GF-D8 (cell line): Measurements from ENCODE around the gene SPEM3.
A peak's percentile ranks its signal among the peaks of the same experiment; 100 is the strongest.

Source experiments
- DNase-seq: peaks from one replicate; lab custom pipeline; 2025; lab: John Stamatoyannopoulos, UW

The SPEM3 gene

DNA sequence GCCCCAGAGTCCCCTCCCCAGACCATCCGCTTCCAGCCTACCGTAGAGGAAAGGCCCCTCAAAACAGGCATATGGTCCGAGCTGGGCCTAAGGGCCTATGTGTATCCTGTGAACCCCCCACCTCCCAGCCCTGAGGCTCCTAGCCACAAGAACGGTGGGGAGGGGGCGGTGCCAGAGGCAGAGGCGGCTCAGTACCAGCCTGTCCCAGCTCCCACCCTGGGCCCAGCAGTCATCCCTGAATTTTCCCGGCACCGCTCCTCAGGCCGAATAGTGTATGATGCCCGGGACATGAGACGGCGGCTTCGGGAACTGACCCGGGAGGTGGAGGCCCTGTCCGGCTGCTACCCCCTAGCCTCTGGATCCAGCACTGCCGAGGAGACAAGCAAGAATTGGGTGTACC lies 7.5 kb upstream of the SPEM3 start:
- DNase-seq = no peak

DNA sequence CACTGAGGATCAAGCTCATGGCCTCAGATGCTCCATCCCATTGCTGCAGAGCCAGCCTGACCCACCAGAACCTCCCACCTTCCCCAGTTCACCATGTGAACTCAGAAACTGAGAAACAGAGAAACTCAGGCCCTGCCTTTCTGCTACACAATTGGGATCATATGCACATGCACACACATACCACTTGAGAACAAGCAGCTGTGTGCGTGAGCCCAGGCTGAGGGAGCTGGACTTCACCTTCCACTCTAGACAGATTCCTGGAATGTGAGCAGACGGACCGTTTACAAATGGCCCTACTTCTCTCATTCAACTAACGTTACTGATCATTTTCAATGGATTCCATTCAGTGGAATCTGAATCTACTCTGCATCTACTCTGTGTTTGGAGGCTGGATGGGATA lies 5.0 kb upstream of the SPEM3 start:
- no peak for DNase-seq

DNA sequence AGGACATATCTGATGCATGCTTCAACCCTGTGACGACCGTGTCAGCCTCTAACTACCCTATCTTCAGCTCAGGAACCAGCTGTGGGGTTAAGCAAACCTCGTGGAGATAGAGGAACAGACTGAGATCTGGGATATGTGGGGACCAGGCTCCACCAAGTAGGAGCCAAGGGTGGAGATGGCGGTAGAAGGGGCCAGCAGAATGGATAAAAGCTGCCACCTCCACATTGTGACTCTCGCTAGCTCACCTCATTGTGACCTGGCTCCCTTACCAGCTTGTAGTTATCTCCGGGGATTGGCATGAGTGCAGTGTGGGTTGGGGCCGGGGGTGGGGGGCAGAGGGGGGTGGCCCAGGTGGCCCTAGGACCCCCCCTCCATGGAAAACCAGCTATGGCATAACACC lies 3.3 kb upstream of the SPEM3 start, which contains the start of gene SPEM2:
SPEM2 (plus strand) TSS at position 301 of the 400 bp plus-strand sequence; CDS start at position 374, 73 bp downstream.
- DNase-seq = no peak

DNA sequence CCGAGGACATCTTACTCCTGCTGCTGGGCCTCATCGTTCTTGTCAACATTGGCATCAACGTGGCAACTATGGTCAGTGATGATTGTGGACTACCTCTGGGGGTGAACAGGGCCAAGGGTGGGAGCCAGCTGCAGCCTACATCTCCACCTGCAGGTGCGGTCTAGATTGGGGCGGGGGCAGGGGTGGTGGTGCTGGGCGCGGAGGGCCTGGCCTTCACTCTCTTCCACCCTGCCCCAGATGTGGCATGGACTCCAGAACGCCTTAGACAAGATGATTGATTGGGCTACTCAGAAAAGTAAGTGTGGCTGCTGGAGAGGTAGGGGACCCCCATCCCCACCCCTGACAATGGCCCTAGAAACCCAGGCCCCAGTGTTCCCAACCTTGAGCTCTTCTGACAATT lies 2.9 kb upstream of the SPEM3 start:
- no peak for DNase-seq

DNA sequence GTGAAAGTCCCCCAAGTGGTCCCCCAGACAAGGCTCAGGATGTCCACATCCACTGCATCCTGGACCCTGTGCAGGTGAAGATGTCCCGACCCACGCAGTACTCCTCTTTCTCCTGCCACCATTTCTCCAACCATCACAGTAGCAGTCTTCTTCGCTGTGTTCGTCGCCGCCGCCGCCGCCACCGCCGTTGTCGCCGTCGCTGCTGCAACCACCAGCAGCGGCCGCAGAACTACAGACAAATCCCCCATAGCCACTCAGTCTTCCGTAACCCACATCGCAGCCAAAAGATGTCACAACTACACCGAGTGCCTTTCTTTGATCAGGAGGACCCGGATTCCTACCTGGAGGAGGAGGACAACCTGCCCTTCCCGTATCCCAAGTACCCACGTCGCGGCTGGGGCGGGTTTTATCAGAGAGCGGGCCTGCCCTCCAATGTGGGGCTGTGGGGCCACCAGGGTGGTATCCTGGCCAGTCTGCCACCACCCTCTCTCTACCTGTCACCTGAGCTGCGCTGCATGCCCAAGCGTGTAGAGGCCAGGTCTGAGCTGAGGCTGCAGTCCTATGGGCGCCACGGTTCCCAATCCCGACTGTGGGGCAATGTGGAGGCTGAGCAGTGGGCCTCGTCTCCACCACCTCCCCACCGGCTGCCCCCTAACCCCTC lies 2.3 kb upstream of the SPEM3 start:
- no peak for DNase-seq

DNA sequence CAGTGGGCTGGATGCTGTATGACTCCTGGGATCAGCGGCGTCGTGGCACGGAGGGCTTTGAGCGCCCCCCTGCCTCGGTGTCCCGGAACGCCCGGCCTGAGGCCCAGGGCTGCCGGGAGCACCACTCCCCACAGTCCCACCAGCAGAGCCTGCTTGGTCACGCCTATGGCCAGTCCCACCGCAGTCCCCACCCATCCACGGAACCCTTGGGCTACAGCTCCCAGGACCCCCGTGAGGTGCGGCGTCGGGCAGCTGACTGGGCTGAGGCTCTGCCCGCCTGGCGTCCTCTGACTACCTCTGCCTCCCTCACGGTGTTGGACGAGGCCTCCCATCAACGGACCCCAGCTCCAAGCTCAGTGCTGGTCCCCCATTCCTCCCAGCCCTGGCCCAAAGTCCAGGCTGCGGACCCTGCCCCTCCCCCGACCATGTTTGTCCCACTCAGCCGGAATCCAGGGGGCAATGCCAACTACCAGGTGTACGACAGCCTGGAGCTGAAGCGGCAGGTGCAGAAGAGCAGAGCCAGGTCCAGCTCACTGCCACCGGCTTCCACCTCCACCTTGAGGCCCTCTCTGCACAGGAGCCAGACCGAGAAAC lies 1.7 kb upstream of the SPEM3 start:
- no peak for DNase-seq

DNA sequence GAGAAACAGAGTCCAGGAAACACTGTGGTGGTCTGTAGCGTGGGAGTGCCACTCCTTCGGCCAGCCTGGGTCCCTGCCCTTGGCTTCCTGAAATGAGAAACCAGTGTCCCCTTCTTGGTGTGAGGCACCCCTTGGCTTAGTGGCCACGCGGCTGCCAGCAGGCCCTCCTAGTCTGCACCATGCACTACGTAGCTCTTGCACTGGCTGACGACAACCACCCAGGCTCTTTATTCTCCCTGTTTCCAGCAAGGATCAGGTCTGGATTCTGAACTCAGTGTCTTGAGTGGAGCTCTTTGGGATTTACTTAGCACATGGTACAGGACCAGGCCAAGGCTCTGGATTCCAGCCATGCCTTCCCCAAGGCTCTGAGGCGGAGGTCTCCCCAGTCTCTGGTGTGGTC lies 1.1 kb upstream of the SPEM3 start:
- DNase-seq = no peak

DNA sequence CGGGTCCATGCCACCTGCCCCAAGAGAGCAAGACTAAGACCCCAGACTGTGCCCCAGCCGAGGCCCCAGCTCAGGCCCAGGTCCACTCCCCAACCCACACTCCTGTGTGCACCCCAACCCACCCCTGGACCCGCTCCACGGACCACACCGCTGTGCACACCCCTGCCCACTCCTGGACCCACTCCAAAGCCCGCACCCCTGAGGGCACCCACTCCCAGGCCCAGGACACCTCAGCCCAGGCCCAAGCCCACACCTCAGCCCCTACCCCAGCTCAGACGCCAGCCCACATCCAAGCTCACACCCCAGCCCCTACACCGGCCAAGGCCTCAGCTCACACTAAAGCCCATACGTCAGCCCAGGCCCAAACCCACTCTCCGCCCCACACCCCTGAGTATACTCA lies 1.1 kb downstream of the SPEM3 start:
- no peak for DNase-seq

DNA sequence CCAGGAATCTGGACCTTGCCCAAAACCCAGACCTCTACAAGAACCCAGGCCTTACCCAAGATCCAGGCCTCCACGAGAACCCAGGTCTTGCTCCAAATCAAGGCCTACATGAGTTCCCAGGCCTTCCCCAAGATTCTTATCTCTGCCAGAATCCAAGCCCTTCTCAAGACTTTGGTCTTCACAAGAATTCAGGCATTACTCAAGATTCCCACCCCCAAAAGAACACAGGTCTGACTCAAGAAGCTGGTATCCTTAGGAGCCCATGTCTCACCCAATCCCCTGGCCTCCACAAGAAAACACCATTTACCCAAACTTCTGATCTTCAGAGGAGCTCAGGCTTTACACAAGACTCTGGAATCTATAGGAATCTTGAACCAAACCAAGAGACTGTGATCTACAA lies 2.6 kb downstream of the SPEM3 start:
- DNase-seq = no peak

DNA sequence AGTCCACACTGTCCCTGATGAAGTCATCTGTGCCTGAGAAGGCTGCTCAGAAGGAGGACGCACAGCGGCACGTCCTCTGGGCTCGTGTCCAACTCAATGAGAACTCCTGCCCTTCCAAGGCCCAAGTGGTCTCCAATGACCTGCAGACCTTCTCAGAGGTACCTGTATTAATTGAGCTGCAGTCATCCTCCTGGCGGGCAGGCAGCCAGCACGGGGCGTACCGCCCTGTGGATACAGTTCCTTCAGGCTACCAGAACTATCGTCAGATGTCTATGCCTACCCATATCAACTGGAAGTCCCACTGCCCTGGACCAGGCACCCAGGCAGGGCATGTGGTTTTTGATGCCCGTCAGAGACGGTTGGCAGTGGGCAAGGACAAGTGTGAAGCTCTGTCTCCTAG lies 3.6 kb downstream of the SPEM3 start:
- DNase-seq = no peak

DNA sequence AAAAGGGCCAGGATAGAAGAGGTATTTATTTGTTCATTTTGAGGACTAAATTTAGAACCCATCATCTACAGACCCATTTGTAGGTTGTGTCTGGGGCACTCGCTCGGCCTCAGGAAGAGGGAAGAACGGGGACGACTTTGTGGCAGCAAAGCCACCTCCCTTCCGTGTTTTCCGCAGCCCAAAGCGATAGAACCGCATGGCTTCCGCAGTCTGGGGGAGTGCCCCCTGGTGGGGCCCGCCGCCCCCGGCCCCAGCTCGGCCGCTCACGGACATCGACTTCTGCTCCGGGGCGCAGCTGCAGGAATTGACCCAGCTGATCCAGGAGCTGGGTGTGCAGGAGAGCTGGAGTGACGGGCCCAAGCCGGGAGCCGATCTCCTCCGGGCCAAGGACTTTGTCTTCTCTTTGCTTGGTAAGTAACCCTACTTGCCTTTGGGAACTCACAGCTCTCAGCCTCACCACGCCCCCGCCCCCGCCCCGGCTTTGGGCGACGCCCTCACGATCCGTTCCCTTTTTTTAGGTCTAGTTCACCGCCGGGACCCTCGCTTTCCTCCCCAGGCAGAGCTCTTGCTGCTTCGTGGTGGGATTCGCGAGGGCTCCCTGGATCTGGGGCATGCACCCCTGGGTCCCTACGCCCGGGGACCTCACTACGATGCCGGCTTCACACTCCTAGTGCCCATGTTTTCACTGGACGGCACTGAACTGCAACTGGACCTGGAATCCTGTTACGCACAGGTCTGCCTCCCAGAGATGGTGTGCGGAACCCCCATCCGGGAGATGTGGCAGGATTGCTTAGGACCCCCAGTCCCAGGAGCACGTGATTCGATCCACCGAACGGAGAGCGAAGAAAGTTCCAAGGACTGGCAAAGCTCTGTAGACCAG lies 7.3 kb downstream of the SPEM3 start:
- DNase-seq = peak; percentile 46

DNA sequence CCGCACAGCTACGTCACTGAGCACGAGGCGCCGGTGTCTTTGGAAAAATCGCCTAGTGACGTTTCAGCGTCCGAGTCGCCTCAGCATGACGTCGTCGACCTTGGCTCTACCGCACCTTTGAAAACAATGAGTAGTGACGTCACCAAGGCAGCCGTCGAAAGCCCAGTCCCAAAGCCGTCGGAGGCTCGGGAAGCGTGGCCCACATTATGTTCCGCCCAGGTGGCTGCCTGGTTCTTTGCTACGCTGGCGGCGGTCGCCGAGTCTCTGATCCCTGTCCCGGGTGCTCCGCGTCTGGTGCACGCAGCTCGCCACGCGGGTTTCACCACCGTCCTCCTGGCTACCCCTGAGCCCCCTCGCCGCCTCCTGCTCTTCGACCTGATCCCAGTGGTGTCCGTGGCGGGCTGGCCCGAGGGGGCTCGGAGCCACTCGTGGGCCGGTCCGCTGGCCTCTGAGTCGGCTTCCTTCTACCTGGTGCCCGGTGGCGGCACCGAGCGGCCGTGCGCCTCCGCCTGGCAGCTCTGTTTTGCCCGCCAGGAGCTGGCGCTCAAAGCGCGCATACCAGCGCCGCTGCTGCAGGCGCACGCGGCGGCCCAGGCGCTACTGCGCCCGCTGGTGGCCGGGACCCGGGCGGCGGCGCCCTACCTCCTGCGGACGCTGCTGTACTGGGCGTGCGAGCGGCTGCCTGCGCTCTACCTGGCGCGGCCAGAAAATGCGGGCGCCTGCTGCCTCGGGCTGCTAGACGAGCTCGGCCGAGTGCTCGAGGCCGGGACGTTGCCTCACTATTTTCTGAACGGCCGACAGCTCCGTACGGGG lies 8.1 kb downstream of the SPEM3 start:
- DNase-seq = peak; percentile 2

DNA sequence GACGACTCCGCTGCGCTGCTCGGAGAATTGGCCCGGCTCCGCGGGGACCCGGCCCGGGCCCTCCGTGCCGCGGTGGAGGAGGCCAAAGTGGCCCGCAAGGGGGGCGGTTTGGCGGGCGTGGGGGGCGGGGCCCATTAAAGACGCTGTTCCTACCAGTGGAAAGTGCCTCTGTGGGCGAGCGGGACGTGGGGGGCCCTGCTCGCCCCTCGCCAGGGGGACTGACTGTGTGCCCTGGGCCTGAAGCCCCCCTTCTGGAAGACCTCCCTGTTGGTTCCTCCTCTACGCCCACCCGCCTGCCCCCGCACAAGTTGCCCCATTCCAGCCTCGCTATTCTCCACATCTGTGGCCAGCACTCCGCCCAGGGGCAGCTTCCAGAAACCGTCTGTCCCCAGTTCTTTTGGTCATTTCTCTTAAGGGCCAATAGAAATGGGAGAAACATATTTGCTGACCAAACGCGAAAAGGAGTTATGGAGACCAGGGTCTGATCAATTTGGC lies 8.8 kb downstream of the SPEM3 start:
- no peak for DNase-seq

DNA sequence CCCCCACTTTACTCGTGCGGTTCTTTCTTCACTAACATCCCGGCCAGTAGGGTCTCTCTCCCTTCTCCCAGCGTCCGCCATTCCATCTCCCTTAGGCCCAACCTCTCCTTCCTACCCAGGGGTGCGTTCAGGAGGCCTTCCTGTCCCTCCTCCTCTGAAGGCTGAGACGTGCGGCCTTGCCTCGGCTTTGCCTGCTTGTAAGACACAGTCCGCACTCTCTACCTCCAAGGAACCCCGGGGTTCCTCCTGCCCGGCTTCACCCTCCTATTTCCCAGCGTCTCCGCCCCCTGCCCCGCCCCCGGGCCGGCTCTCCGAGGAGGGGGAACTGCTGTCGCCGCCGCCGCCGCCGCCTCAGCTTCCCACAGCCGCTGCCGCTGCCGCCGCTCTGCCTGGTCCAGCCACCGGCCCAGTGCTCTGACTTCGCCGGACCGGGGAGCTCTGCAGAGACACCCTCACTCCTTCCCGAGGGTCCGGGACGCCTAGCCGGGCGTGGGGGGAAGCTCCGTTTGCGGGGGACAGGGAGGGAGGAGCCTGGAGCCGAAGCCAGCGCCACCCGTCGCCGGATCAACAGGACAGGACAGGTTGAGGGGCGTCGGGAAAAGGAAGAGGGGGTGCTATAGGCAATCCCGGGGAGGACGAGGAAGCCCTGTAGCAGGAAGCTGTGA lies 9.4 kb downstream of the SPEM3 start:
- no peak for DNase-seq

DNA sequence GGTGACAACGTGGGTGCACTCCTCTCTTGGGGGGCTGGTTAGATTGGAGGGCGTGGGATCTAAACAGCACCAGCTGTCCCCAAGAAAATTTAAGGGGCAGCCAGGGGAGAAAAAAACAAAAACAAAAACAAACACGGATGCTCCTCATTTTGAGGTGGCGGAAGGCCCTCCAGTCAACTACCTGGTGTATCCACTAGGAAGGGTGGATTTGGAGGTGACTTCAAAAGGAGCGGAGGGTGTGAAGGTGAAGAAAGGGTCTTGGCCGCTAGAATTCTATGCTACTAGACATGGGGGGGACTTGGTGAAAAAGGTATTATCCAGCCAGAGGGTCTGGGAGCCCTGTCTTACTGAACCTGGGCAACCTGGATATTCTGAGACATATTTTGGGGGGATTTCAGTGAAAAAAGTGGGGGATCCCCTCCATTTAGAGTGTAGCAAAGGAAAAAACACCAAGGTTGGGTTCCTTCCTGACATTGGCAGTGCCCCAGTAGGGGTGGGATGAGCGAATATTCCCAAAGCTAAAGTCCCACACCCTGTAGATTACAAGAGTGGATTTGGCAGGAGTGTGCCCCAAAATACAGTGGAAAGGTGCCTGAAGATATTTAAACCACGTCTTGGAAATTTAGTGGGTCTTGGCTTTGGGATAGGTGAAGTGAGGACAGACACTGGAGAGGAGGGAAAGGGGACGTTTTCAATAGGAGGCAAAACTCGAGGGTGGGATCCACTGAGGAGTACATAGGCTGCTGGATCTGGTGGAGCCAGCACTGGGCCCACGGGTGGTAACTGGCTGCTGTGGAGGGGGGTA lies 10.2 kb downstream of the SPEM3 start:
- no peak for DNase-seq

DNA sequence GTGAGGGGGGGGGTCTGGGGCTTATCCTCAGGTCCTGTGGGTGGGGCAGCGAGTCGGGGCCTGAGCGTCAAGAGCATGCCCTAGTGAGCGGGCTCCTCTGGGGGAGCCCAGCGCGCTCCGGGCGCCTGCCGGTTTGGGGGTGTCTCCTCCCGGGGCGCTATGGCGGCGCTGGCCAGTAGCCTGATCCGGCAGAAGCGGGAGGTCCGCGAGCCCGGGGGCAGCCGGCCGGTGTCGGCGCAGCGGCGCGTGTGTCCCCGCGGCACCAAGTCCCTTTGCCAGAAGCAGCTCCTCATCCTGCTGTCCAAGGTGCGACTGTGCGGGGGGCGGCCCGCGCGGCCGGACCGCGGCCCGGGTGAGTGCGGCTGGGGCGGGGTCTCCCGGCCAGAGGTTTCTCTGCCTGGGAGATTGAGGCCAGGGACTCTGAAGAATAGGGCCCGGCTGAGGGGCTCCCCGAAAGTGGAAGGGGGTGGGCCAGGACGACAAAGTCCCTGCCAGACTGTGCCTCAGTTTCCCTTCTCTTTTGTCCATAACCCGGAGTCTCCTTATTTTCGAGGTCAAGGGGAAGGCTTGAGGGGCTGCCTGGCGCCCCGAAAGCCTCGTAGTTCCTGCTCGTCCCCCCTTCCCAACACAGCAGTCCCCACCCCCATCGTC lies 10.9 kb downstream of the SPEM3 start, which contains the start of gene FGF11:
FGF11 (plus strand) TSS at position 51 of the 651 bp plus-strand sequence; CDS start at position 160, 109 bp downstream.
- DNase-seq = no peak

DNA sequence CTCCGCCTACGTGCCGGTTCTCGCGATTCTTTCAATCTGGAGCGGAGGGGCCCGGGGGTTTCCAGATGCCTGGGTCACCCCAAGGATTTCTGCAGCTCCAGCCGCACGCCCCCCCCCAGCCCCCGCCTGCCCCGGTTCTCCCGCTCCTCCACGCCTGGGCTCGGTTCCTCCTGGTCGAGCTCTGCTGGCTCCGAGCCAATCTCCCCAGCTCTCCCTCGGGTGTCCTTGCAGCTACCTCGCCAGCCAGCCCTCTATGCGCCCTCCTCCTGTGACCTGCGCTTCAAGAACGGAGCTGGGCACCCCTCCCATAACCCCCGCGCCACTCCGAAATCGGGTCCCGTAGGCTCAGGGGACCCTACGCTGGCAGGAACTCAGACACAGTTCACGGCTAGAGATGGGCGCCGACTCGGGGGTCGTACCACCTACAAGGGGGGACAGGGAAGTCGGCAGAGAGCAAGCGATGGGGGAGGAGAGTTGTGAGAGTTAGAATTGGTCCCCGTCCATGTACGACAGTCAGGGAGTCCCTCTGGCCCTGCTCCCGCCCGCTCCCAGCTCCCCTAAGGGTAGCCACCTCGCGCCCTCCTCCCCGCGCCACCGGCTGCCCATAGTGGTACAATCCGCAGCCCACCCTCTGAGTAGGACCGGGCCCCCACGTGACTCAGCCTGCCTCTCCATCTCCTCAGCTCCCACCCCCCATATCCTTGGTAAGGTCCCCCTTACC lies 11.6 kb downstream of the SPEM3 start:
- DNase-seq = no peak

DNA sequence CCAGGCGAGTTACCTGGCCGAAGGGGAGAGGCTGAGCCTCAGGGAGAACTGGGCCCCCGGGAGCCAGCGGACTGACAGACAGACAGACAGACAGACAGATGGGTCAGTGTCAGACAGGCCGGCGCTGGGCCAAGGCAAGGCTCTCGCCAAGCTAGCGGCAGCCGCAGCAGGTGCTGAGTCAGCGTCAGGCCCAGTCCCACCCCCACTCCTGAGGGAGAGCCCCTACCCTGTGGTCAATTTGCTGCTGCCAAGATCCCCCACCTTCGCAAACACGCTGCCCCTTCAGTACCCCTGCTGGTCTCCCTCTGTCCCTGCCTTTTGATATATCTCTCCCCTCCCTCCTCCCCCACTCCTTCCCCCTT lies 12.2 kb downstream of the SPEM3 start:
- DNase-seq = no peak

DNA sequence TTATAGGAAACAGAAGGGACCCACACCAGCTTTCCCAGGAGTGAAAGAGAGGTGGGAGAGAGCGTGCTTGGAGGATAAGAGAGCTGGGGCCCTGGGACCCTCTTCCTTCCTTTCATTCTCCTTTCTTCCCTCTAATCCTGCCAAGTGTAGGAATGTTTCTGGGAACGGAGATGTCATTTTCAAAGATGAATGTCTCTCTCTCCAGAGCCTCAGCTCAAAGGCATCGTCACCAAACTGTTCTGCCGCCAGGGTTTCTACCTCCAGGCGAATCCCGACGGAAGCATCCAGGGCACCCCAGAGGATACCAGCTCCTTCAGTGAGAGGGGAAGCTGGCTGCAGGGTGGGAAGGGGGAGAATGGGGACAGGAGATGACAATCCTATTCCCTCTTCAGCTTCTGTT lies 12.6 kb downstream of the SPEM3 start:
- no peak for DNase-seq
